NCI-H526 (cell line): ENCODE measurements around the gene STARD8.

Source experiments
- DNase-seq, 2 experiments: peaks; one replicate each; lab custom pipeline; 2025; lab: John Stamatoyannopoulos, UW

The STARD8 gene

DNA sequence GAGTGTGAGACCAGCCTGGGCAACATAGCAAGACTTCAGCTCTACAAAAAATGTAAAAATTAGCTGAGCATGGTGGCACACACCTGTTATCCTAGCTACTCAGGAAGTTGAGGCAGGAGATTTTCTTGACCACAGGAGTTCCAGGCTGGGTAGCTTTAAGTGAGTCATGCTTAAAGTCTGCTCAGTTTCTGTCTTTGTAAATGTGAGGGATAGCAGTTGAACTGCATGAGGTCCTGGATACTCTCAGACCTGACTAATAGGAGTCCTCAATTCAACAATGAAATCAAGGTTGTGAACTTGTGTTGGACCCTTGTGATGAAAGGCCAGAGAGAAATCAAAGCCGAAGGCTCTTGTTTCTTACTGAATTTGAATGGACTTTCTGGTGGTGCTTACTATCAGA lies 45.2 kb downstream of the STARD8 start:
- no peak for DNase-seq

DNA sequence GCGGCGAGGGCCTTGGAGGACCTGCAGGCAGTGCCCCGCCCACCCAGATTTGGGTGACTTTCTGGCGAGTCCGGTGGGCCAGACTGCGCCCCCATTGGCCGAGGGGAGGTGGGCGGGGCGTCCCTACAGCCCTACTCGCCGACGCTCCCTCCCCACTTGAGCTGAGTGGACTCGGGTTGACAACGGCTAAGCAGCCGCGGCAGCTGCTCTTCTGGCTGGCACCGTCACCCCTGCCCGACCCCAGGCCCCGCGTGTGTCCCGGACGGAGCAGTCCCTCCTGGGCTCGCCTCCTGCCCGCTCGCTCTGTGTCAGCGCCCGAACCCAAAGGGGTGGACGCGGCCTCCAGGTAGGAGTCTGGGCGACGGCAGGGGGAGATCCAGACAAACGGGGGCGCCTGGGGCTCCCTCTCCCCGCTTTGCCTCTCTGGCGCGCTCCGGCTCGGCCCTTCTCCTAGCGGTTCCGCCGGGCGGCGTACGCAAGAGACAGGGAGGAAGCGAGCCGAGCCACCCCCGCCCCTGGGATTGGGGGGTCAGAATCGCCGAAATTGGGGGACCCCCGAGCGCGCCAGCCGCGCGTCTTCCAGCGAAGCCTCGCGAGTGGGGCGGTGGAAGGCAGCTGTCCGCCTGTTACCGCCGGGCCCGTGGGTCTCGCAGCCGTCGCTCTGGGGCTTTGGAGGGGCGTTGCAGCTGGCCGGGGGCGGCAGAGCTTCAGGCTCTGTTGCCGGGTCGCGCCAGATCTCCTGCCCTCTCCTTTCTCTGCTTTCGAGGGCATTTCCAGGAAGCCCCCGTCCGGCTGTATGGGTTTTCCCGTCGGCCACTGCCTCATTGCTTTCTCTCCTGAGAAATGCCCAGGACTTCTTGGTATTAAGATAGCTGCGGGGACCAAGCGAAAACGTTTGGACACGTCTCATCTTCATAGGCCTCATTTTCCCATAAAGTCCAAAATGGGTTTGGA lies 46.3 kb downstream of the STARD8 start:
- peak in 1 of 2 experiments; percentile 50 for DNase-seq

DNA sequence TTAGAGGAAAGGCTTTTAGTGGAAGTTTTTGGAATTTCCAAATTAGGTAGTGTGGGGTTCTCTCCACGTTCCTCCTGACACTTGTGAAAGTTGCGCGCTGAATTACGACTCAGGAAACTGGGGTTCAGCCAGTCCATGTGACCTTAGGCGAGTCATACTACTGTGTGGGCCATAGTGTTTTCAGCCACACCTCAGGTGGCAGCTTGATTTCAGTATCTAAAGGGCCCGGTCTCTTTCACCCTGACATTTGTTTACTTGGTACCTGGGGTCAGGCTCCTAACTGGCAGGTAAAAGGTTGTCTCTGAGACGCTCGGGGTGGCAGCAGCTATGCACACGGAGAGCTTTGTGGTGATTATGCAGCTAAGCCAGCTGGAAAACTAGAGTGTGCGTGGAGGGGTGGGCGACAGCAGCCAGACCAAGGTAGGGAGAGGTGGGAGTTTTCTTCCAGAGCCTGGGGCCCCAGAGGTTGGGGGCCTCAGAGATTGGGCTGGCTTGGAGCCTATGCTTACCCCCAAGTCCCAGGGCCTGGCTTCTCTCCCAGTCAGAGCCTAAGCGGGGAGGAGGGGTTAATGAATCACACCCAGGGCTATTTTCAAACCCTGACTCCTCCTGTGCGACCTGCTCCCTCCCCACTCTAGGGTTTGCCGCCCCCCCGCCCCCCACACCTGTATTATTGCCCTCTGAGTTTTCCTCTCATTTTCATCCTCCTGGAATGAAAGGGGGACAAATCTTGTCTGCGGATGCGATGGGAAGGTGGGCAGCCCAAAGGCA lies 47.2 kb downstream of the STARD8 start:
- no peak for DNase-seq

DNA sequence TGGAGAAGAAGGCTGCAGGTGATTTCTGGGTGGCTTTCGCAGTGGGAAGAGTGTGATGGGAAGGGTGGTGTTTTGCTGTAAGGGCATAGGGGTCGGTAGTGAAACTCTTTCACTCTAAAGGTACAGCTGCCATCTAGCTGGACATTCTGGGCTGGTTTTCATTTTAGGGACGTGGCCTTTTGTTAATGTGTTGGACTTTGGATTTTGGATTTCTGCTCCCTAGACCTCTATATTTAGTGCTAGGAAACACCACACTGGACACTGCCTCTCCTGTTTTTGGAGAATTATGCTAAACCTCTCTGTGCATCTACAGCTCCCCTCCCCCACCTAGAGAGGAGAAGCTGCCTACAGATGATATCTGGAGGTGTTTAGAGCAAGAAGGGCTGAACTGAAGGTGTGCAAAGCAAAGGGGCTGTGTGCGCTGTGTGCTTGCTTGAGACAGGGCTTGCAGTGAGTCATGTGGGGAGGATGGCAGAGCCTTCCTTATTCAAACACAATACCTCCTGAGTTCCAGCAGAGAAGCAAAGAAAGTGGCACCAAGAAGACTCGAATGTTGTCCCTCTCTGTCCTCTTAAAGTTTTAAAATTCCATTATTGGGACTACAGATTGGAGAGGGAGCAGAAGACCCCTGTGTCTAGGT lies 47.9 kb downstream of the STARD8 start:
- DNase-seq: no peak

DNA sequence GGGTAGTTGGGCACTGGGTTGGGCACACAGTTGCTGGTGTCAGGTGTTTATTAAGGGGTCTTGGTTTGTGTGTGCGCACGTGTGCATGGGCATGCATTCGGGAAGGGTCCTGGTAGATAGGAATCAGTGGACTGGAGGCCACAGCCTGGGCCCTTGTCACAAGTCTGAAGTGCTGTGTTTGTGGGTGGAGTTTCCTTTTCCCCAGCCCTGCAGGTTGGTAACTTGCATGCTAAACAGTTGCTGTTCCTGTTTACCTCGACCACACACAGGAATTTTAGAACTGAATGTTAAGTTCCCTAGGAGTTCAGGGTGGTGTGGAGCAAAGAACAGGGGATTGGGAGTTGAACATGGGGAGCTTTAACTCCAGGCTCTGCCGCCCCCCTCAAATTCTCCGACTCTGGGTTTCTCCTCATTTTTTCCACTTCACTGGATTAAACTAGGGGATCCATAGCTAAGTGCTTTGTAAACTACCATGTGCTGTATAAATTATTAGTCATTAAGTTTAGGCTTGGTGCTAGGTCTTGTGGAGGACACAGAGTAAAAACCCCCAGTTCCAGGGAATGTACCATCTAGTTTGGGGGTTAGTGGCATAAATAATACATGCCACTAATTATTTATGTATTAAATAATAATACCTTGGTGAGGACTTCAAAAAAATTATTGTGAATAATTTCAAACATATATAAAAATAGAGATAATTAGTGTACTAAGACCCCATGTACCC lies 49.0 kb downstream of the STARD8 start:
- no peak for DNase-seq

DNA sequence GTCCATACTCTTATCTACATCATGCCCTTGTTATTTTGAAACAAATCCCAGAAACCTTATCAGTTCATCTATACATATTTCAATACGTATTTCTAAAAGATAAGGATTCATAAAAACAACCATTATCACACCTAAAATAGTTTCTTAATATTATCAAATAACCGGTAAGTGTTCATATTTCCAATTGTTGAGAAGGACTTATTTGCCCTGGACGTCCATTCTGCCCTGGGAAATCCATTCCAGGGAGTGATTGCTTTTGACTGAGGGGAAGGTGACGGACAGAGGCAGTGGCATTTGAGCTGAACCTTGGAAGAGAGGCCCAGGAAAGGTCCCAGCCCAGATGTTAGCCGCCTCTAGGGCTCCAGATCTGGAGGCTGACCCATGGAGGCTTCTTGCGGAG lies 49.6 kb downstream of the STARD8 start:
- DNase-seq: no peak

DNA sequence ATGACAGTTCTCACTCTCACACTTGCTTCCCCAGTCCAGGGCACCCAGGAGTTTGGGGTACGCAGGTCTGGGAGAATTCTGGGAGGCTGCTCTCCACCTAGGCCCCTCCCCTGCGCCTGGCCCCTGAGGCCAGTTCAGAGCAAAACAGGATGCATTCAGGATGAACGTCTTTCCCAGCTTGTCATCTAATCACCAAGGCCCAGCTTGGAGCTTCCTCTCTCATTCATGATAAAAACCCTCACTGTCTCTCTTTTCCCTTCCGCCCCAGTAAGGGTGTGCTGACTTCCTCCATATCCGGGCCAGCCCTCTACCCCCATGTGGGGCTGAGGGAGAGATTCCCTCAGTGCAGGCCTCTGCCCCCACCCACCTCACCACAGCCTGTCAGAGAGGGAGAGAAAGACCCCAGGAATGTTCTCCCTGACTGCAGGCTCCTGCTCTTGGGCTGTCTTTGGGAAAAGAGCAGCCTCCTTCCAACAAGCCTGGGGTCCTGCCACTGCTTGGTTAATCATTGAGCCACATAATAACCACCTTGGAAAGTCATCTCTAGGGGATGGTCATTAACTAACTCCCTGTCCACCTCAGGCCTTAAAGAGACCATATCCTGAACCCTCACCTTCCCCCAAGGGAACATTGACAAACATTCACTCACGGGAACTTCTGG lies 50.1 kb downstream of the STARD8 start:
- no peak for DNase-seq

DNA sequence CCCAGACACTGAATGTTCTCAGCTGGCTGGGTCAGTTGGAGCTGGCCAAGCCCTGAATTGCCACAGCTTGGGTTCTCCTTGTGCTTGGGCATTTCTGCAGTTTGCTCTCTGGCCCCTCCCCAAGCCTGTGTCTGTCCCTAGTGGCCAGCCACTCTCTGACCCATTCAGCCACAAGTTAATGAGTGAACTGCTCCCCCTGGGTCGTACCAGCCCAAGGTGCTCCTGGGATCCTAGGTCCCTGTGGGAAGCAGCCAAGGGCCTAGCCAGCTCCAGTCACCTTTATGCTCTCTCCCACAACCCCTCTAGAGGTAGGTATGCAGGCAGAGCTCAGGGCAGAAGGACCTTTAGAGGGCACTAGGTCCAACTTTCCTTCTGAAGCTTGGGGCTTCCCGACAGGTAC lies 51.5 kb downstream of the STARD8 start:
- DNase-seq: no peak

DNA sequence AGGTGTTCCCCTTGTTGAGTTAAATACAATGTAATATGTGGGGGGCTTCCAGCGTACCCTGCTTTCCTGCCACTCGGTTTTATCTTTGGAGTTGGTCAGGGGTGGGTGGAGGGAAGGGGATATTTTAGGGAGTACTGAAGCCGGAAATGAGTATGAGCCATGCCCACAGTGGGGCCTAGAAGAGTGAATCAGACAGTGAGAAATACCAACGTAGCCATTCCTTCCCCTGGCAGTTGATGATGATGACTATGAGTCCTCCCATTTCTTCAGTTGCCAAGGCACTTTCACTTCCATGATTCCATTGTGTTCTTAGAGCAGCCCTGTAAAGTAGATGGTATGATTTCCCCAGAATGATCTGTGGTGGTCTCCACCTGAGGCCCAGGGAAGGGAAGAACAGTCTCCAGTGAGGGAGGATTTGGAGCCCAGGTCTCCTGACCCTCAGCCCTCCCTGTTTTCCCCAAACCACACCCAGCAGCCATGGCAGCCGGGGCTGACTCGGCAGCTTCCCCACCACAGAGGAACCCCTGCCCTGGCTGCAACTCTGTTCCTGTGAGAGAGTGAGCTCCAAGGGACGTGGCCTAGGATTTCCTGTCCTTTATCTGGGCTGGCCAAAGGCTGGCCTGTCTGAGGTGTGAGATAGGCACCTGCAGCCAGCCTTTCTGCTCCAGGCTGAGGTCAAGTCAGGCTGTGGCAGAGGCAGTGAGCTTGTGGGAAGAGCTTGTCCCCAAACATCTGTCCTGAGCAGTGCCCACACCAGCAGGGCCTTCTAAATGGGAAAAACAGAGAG lies 52.7 kb downstream of the STARD8 start:
- no peak for DNase-seq

DNA sequence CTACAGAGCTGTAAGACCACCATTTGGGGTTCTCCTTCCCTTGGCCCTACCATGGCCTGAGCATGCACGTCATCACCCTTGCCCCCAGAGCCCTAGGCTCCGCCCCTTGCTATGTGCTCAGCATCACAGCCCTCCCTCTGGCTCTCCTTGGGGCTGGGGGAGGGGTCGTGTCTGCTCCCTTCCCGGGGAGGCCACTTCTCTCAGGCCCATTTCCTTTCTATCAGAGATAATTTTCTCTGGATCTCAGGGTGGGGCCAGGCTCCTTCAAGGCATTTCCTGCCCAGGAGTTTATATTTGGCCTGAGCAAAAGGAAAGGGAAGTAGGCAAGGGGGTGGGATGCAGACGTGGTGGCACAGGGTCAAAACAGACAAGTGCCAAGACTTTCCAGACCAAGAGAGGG lies 55.9 kb downstream of the STARD8 start:
- DNase-seq: no peak

DNA sequence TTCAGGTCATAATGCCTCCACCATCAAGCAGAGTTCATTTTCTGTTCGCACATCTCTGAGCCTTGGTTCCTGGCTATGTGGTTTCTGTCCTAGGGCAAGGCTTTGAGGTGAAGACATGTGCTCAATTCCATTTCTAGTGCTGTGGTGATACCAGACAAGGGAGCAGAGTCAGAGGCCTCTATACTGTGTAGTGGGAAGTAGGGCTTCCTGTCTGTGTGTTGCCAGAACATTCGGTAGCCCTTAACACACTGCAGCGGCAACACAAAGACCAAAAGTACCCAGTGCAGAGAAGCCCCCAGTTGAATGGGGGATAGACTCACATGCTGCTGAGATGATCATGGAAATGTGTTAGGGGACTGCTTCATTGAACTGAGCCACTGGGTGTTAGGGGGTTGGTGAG lies 56.4 kb downstream of the STARD8 start:
- no peak for DNase-seq

DNA sequence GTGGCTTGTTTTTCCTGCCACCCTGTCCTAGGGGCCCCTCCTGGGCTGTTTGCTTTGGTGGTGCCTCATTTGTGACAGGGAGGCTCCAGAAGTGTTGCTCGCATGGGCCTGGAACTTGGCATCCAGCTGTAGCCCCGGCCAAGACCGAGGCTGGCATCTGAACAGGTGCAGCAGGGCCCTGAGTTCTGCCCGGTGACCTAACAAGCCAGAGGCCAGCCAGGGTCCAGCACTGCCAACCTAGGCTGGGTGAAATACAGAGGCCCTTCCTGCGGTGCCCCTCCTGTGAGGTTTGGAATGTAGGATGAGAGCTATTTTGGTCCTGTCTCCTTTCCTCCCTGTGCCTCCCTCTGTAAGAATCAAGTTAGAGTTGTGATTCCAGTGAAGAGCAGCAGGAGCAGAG lies 58.5 kb downstream of the STARD8 start:
- no peak for DNase-seq

DNA sequence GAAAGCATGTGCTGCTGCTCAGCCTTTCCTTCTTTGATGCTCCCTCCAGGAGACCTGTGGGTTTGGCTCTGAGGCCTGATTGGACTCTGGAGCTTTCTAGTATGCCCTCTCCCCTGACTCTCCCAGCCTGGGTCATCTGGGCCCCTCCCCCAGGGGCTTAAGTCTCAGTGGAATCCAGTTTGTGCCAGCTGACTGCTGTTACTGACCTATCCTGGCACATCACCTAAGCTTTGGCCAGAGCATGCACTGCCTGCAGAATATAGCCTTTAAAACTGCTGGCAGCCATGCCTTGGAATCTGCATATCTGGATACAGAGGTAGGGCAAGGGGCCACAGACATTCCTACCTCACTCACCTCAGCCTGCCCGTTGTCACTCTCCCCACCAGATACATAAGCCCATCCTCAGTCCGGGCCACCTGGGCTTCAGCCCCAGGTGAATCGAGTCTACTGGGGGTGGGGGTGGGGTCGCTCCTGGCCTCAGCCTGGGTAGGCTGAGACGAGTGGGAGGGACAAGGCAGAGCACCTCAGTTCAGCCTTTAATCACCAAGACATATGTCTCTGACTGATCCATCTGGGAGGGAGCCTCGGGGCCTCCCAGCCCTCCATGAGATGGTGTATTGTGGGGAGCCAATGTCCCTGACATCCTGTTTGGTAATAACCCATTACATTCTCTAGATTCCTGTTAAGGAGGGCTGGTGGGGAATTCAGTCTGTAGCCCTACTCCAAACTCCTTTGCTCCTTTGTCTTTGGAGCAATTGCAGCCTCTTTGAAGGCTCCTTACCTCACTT lies 61.2 kb downstream of the STARD8 start:
- DNase-seq: no peak

DNA sequence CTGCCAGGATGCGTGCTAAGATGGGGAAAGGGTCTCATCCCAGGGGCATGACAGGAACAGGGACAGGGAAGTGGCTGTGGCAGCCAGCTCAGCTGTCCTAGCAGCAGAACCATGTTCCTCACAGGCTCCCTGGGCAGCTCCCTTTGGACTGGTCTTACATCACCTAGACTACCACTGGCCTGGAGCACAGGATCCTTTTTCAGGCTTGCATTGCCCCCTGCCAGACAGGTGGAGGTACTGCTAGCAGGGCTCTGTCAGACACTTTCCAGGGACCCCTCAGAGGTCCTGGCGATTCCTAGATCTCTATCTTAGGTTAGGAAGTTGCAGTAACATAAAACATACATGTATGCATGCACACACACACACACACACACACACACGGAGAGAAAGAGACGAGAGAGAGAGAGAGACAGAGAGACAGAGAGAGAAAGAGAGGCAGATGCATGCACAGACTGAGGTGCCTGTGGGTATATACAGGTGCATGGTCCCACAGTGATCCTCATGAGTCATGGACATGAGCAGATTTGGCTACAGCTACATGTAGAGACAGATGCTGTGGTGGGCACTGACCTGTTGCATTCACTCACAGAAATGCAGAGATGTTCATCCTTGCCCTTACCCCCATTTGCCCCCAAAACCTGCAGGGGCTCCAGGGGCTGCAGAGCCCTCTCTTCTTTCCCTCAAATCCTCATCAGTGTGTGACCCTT lies 63.6 kb downstream of the STARD8 start:
- peak; percentile 6 to 68 for DNase-seq

DNA sequence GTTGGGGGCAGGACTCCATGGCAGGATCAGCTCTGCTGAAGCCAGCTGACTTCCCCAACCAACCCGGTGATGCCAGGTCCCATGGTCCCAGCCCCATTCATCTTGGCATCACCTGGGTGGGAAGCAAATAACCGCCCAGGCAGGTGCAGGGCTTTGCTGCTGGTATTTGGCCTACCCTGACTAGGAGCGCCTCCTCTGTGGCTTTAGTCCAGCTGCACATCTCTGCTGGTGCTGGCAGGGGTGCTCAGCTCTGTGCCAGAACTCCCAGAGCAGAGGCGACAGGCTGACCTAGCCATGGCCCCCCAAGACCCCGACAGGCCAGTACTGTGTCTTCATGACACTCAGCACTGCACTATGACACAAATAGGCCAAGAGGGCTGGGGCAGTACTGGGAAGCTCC lies 64.4 kb downstream of the STARD8 start:
- no peak for DNase-seq

DNA sequence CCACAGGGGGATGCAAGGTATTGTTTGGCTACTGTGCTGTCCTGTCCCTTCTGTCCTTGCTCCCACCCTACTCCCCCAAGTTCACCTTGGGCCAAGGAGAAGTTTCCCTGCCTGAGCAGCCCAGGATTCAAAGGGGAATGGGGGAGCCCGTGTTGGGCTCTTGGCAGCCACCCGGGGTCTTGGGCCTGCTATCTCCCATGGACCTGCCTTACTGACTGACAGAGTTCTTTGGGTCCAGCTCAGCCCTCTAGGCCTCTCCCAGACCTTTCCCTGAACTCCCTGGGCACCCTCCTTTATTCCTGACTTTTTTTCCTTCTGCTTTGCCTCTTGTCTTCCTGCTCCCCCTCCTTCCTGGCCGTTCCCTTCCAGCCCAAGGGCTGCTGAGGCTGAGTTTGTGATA lies 67.4 kb downstream of the STARD8 start:
- DNase-seq: no peak

DNA sequence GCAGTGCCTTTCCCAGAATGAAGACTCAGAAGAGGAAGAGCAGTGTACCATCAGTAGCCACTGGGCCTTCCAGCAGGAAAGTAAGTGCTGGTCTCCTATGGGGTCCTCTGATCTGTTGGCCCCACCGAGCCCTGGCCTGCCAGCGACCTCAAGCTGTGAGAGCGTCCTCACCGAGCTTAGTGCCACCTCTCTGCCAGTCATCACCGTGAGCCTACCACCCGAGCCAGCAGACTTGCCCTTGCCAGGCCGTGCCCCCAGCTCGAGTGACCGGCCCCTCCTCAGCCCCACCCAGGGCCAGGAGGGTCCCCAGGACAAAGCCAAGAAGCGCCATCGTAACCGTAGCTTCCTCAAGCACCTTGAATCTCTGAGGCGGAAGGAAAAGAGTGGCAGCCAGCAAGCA lies 69.7 kb downstream of the STARD8 start:
- DNase-seq: no peak

DNA sequence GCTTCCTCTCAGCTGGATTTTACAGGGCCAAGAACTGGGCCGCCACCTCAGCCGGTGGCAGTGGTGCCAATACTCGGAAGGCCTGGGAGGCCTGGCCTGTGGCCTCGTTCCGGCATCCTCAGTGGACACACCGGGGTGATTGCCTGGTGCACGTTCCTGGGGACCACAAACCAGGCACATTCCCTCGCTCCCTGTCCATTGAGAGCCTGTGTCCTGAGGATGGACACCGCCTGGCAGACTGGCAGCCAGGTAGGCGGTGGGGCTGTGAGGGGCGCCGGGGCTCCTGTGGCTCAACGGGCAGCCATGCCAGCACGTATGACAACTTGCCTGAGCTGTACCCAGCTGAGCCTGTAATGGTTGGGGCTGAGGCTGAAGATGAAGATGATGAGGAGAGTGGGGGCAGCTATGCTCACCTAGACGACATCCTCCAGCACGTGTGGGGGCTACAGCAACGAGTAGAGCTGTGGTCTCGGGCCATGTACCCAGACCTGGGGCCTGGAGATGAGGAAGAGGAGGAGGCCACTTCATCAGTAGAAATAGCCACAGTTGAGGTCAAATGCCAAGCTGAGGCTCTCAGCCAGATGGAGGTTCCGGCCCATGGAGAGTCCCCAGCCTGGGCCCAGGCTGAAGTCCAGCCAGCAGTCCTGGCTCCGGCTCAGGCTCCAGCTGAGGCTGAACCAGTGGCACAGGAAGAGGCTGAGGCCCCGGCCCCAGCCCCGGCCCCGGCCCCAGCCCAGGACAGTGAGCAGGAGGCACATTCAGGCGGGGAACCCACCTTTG lies 70.4 kb downstream of the STARD8 start:
- DNase-seq: no peak

DNA sequence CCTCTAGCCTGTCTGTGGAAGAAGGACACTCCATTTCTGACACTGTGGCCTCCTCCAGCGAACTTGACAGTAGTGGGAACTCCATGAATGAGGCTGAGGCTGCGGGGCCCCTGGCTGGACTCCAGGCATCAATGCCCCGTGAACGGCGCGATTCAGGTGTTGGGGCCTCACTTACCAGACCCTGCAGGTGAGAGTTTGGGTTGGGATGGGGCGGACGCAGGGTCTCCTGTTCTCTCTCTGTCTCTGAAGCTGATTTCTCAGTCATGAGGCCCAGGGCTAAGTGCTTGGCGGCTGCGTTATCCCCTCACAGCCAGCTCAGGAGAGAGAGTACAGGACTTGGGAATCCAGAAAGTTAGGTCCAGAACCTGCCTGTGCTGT lies 71.0 kb downstream of the STARD8 start:
- DNase-seq: no peak
